Vagina (tissue), 2 donors: ENCODE results near the gene RTP5.

ENCODE experiments used
- POLR2AphosphoS5 ChIP-seq, 2 donors: sonication (generic); formaldehyde crosslinking; IDR thresholded peaks; one replicate each; pipeline ENCODE4 v1.9.0; 2017; ENCODE audit warnings: antibody characterized with exemption in 2 of 2, mild to moderate bottlenecking in 2 of 2, low read depth in 1 of 2; ENCODE audit not compliant: insufficient read depth in 1 of 2
- TF ChIP-seq, protein P1 (sequence below), 3 experiments: fragments of 450-650 bp in 2 of 3; fragments of 200-600 bp in 1 of 3; sonication (generic) in 1 of 3; IDR thresholded peaks; one replicate each; pipeline ENCODE4 v1.5.1; 2017 to 2019; ENCODE audit warnings: antibody characterized with exemption in 3 of 3, mild to moderate bottlenecking in 2 of 3, moderate library complexity in 2 of 3

DNA sequence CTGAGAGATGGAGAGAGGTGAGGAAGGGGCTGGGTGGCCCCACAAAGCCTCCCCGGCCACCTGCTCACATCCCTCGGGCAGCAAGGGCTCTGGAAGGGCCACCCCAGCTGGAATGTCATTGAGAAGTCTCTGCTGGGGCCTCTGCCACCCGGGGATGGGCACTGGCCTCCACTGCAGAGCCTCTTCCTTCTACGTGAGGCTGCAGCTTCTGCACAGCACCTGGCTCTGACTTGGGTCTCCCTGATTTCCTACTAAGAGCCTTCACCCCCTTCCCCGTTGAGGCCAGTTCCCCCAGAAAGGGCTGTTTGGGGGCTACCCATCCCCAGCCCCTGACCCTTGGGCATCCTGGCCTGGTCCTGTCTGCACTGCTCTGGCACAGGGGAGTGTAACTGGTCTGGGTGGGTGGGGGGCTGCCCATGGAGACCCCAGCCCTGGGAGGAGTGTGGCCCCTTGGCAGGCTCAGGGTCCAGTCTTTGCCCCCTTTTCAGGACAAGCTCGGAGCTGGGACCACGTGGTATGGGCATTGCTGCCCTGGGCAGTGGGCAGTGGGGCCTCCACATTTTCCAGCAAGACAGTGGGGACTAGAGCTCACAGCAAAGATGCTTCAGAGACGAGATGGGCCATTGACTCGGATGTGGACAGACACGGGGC, 16.4 kb upstream of the RTP5 start:
- TF ChIP-seq, protein P1, sequence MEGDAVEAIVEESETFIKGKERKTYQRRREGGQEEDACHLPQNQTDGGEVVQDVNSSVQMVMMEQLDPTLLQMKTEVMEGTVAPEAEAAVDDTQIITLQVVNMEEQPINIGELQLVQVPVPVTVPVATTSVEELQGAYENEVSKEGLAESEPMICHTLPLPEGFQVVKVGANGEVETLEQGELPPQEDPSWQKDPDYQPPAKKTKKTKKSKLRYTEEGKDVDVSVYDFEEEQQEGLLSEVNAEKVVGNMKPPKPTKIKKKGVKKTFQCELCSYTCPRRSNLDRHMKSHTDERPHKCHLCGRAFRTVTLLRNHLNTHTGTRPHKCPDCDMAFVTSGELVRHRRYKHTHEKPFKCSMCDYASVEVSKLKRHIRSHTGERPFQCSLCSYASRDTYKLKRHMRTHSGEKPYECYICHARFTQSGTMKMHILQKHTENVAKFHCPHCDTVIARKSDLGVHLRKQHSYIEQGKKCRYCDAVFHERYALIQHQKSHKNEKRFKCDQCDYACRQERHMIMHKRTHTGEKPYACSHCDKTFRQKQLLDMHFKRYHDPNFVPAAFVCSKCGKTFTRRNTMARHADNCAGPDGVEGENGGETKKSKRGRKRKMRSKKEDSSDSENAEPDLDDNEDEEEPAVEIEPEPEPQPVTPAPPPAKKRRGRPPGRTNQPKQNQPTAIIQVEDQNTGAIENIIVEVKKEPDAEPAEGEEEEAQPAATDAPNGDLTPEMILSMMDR (IDR thresholded peaks at IDR 0.05) = no peak
- TF ChIP-seq POLR2AphosphoS5 (IDR thresholded peaks at IDR 0.05; ENCODE audit: insufficient read depth in 1 of 2, low read depth in 1 of 2) = no peak
